Measurements from ENCODE around the gene CD27.
"Not testable (repeated sequence)": the region's sequence is repeated elsewhere in the genome, so short reads cannot be mapped to it uniquely, and the experiment has no call there.

The CD27 gene

GRCh38 chr12:6444704-6445688 lies at the start of gene CD27:
TSS of gene CD27 (plus strand) at chr12:6444955. CDS start at chr12:6445096, 141 bp downstream.
- no peak for DNase-seq

GRCh38 chr12:6396031-6396430 lies 48.7 kb upstream of the CD27 start:
- DNase-seq: no peak

GRCh38 chr12:6399884-6400644 lies 44.7 kb upstream of the CD27 start:
- no peak for DNase-seq

- no peak for DNase-seq
These were observed 40.4 kb upstream of the CD27 start for GRCh38 chr12:6404390-6404789.

GRCh38 chr12:6405963-6406362 lies 38.8 kb upstream of the CD27 start:
- no peak for DNase-seq

- no peak for DNase-seq
These were observed 37.4 kb upstream of the CD27 start for GRCh38 chr12:6407236-6407954.

GRCh38 chr12:6416596-6416995 lies 28.2 kb upstream of the CD27 start:
- DNase-seq: no peak

GRCh38 chr12:6418796-6419195 lies 26.0 kb upstream of the CD27 start:
- no peak for DNase-seq

- no peak for DNase-seq
These were observed 24.4 kb upstream of the CD27 start for GRCh38 chr12:6420364-6420763.

GRCh38 chr12:6423267-6424007 lies 21.3 kb upstream of the CD27 start:
- no peak for DNase-seq

GRCh38 chr12:6424008-6424347 lies 20.8 kb upstream of the CD27 start:
- DNase-seq: no peak

- no peak for DNase-seq
These were observed 19.9 kb upstream of the CD27 start for GRCh38 chr12:6424866-6425265.

- DNase-seq: no peak
These were observed 18.9 kb upstream of the CD27 start for GRCh38 chr12:6425590-6426531.

GRCh38 chr12:6426882-6427671 lies 17.7 kb upstream of the CD27 start:
- DNase-seq: no peak

GRCh38 chr12:6427796-6428195 lies 17.0 kb upstream of the CD27 start:
- DNase-seq: not testable (repeated sequence)

GRCh38 chr12:6428326-6428725 lies 16.4 kb upstream of the CD27 start:
- no peak for DNase-seq

GRCh38 chr12:6430124-6430989 lies 14.4 kb upstream of the CD27 start:
- no peak for DNase-seq

GRCh38 chr12:6432991-6433390 lies 11.8 kb upstream of the CD27 start:
- DNase-seq: no peak
